ENCODE data around the gene ETS2.
"Not testable (repeated sequence)": the region's sequence is repeated elsewhere in the genome, so short reads cannot be mapped to it uniquely, and the experiment has no call there.

Gene ETS2

DNA sequence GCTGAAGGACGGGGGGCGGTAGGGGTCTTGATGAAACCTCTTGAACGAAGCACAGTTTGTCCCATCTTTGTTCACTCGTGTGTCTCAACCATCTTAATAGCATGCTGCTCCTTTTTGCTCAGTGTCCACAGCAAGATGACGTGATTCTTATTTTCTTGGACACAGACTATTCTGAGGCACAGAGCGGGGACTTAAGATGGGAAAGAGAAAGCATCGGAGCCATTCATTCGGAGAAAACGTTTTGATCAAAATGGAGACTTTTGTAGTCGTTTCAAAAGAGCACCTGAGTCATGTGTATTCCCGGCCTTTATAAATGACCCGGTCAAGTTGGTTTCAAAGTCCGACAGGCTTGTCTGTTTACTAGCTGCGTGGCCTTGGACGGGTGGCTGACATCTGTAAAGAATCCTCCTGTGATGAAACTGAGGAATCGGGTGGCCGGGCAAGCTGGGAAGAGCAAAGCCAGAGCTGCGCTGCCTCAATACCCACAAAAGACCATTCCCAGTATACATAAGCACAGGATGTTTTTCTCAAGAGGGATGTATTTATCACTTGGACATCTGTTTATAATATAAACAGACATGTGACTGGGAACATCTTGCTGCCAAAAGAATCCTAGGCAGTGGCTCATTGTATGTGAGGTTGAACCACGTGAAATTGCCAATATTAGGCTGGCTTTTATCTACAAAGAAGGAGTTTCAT is 18.5 kb downstream of the ETS2 start:
- peak; percentile 86 for DNase-seq (ENCODE audit: low read depth)
- H3K4me3 ChIP-seq (ENCODE audit: control insufficient read depth, low read depth, low read length) = no peak overlapping the region
- TF ChIP-seq, protein P1, sequence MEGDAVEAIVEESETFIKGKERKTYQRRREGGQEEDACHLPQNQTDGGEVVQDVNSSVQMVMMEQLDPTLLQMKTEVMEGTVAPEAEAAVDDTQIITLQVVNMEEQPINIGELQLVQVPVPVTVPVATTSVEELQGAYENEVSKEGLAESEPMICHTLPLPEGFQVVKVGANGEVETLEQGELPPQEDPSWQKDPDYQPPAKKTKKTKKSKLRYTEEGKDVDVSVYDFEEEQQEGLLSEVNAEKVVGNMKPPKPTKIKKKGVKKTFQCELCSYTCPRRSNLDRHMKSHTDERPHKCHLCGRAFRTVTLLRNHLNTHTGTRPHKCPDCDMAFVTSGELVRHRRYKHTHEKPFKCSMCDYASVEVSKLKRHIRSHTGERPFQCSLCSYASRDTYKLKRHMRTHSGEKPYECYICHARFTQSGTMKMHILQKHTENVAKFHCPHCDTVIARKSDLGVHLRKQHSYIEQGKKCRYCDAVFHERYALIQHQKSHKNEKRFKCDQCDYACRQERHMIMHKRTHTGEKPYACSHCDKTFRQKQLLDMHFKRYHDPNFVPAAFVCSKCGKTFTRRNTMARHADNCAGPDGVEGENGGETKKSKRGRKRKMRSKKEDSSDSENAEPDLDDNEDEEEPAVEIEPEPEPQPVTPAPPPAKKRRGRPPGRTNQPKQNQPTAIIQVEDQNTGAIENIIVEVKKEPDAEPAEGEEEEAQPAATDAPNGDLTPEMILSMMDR (conservative IDR thresholded peaks at IDR 0.05; ENCODE audit: control insufficient read depth, insufficient read depth, low read depth, low read length) = no peak

DNA sequence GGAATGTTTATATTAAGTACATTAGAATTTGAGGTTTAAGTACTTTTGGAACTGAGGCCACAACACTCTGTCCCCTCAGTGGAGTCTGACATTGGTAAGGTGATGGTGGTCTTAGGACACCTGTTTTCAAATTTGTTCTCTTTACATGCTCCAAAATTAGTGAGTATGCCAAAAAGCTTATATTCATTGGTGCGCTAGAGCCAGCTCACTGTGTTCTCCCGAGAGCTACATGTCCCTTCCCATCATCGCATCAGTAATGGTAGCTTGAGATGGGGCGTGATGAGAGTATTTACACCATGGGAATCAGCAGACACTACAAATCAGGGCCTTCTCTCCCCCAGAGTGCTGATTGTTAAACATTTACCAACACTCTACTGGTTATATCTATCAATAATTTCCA is 19.5 kb downstream of the ETS2 start:
- no peak for DNase-seq (ENCODE audit: low read depth)
- TF ChIP-seq, protein P1 (conservative IDR thresholded peaks at IDR 0.05; ENCODE audit: control insufficient read depth, insufficient read depth, low read depth, low read length) = no peak
- H3K4me3 ChIP-seq (ENCODE audit: control insufficient read depth, low read depth, low read length) = no peak overlapping the region

DNA sequence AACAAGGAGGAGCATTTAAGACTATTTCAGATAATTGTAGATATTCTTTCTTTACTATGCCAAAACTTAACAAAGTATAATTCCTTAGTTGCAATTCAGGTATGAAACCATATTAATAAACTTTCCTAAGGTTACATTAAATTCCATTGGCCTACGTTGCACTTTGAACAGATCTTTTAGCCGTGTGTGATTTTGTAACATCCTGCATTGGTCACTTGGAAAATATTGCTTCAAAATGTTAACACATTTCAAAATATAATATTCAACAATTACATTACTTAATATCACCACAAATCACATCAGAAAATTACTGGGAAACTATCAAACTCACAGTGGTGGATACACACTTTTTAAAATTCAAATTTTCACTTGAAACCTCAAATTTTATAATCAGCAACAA is 20.2 kb downstream of the ETS2 start:
- no peak overlapping the region for H3K4me3 ChIP-seq (ENCODE audit: control insufficient read depth, low read depth, low read length)
- TF ChIP-seq, protein P1 (conservative IDR thresholded peaks at IDR 0.05; ENCODE audit: control insufficient read depth, insufficient read depth, low read depth, low read length) = no peak
- DNase-seq (ENCODE audit: low read depth) = no peak

DNA sequence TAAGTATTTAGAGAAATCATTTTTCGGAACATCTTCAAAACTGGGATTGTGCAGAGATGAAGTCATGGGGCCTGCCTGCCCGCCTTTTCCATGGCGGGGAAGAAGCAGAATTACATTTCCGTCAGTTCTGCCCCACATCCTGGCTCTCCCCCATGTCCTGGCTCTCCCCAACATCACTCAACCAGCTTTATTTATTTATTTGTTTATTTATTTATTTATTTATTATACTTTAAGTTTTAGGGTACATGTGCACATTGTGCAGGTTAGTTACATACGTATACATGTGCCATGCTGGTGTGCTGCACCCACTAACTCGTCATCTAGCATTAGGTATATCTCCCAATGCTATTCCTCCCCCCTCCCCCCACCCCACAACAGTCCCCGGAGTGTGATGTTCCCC is 22.4 kb downstream of the ETS2 start:
- H3K4me3 ChIP-seq (ENCODE audit: control insufficient read depth, low read depth, low read length); DNase-seq (ENCODE audit: low read depth): not testable (repeated sequence)

DNA sequence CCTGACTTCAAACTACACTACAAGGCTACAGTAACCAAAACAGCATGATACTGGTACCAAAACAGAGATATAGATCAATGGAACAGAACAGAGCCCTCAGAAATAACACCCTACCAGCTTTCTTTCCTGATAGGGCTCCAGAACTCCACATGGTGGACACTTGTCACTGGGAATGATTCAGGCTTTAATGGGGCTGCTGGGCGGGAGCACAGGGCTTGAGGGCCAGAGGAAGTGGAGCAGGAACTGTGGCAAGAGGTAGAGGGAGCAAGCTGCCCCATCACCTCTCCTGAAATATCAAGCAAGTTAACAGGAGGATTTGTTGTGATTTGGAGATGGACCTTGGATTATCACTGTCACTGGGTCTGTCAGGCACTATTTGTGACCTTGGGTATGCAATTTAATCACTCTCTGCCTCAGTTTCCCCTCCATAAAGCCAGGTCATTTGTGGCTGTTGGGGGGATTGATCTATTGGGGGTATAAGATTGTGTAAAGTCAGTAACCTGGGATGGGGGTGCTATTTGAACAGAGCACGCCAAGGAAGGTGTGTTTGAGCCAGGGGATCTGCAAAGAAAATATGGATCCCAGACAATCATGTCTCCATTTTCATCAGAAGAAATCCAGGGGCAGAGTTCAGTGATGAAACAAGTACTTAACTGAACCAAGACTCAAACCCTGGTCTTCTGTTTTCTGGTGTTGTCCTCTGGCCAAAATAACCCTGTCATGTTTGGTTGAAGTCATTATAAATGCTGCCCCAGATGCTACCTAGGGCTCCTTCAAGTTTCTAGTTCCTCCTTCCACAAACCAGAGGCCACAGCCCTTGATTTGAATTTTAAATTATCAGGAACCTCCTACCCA is 25.2 kb downstream of the ETS2 start:
- DNase-seq (ENCODE audit: low read depth) = no peak
- TF ChIP-seq, protein P1 (conservative IDR thresholded peaks at IDR 0.05; ENCODE audit: control insufficient read depth, insufficient read depth, low read depth, low read length) = no peak
- H3K4me3 ChIP-seq (ENCODE audit: control insufficient read depth, low read depth, low read length) = no peak overlapping the region

DNA sequence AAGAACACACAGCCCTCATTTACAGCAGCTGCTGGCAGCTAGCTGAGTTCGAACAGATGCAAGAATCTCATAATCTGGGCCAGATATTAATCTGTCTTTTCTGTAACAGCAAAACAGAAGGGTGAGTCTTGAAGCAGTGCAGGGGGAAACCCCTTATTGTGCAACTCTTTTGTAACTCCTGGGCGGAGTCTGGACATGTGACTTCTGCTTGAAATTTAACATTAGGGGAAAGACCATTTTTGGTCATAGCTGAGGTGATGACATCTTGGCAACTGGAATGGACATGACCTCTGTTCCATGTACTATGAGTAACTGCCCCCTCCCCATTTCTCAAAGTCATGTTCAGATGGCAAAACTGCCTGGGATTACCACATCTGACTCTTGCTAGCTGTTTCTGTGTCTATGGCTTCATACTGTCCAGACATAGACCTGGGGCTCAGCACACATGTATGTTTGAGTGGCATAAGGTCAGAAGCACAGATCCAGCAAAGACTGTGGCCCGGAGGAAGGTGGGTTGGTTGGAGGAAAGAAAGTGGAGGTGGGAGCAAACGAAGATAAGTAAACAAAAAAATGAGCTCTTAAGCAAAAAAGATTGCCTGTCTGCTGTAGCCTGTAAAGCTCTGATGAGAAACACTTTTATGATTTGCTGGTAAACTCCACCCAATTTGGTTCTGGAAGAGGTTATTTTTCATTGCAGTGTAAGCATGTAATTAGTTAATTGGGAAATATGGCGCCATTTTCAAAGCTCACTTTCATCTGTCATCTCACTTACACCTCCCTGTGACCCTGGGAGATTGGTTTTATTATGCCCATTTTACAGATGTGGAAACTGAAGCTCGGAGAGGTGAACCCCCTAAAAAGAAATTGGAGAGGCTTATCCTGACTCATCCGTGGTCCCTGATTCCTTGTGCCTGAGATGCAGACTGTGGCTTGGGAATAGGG is 26.1 kb downstream of the ETS2 start:
- TF ChIP-seq, protein P1 (conservative IDR thresholded peaks at IDR 0.05; ENCODE audit: control insufficient read depth, insufficient read depth, low read depth, low read length) = no peak
- DNase-seq (ENCODE audit: low read depth) = peak; percentile 100
- H3K4me3 ChIP-seq (ENCODE audit: control insufficient read depth, low read depth, low read length) = no peak overlapping the region

Data from fibroblast of mammary gland (primary cell).